Left cardiac atrium (tissue), 4 donors: ENCODE measurements around the gene DOCK1. TPM values are rescaled to one million over a fixed set of nuclear protein-coding genes. Genes with fewer than 3 reads are reported as not detected.

ENCODE experiments used
- ATAC-seq, 2 donors: fragments of 200-7000 bp; cut with Tn5 transposase; one replicate each; pipeline ENCODE4 v1.9.1; 2020; ENCODE audit warnings: mild to moderate bottlenecking in 2 of 2, moderate library complexity in 2 of 2
- DNase-seq: peaks from one replicate; pipeline ENCODE4 v3.0.0-alpha.2; 2020
- intact Hi-C, 2 donors: fragments of 100-400 bp; cut with DNase I; formaldehyde crosslinking; loops; one replicate each; pipeline versions ENCODE4 v1.14.1 to v1.15.1; 2022 to 2023
- total RNA-seq, 2 donors: library from RNA; stranded (reverse); fragmentation: NEBNext Ultra II Directional; extraction: Animal tissue kit (Norgen Biotek cat#: 25700); gene quantifications; one replicate each; pipeline ENCODE4 v1.2.1, GENCODE V29; 2021
- donor health status: DM: no; HTN: yes; CAD: no.
- donor health status: DM: no; HTN: yes; CAD: no; lungs with severe emphysema.
- donor health status: DM: yes; HTN: yes; CAD: no.
- donor health status: Dilated cardiomyopathy.

DOCK1 gene
- total RNA-seq, 2 donors from 2014 or later: 19.5 to 27.3 TPM

GRCh38 chr10:127148066-127148932 lies 243.1 kb downstream of the DOCK1 start:
- ATAC-seq (no peak), DNase-seq (no peak)
- intact Hi-C loops: no loop called here

DNA sequence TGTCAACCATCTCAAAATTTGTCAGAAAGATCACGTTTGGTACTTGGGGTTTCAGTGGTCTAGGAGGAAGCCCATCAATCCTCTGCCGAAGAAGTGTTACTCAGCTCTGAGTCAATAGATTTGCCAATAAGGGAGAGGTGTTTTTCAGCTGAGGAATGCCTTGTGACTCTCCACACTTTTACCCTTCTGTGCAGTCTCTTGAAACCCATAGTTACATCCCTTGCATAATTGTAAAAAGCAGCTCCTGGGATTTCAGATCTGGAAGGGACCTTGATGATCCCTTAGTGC lies 243.6 kb downstream of the DOCK1 start:
- intact Hi-C loops: no loop called here
- no peak for ATAC-seq
- no peak for DNase-seq

- ATAC-seq: no peak
- DNase-seq: no peak
- intact Hi-C loops: no loop called here
Measured at GRCh38 chr10:127149501-127150081, 244.4 kb downstream of the DOCK1 start.

- DNase-seq: no peak
- ATAC-seq: no peak
- intact Hi-C loops: no loop called here
Measured at GRCh38 chr10:127150136-127150535, 244.9 kb downstream of the DOCK1 start.

DNA sequence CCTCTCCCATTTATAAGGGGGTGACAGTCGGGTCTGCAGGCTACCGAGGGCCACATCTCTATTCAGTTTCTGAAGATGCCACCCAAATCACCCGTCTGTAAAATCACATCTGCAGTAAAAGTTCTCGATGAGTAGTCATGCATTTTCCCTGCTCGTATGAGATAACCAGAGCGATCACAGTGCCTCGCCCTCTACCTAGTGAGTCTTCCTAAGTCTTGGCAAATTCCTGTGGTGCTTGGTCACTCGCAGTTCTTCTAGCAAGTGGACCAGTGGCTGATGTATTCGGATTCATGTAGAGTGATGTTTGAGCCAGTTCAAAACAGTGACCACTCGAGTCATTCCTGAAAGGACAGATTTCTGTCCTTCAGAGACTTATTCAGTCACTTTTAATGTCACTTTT lies 246.3 kb downstream of the DOCK1 start:
- ATAC-seq: no peak
- DNase-seq: no peak
- intact Hi-C loops: no loop called here

- DNase-seq (no peak), ATAC-seq (peak in 1 of 2 donors; percentile 78)
- intact Hi-C loops: no loop called here
Measured at GRCh38 chr10:127151981-127152699, 246.9 kb downstream of the DOCK1 start.

GRCh38 chr10:127153181-127153580 lies 248.0 kb downstream of the DOCK1 start:
- ATAC-seq (no peak), DNase-seq (no peak)
- intact Hi-C loops: no loop called here

DNA sequence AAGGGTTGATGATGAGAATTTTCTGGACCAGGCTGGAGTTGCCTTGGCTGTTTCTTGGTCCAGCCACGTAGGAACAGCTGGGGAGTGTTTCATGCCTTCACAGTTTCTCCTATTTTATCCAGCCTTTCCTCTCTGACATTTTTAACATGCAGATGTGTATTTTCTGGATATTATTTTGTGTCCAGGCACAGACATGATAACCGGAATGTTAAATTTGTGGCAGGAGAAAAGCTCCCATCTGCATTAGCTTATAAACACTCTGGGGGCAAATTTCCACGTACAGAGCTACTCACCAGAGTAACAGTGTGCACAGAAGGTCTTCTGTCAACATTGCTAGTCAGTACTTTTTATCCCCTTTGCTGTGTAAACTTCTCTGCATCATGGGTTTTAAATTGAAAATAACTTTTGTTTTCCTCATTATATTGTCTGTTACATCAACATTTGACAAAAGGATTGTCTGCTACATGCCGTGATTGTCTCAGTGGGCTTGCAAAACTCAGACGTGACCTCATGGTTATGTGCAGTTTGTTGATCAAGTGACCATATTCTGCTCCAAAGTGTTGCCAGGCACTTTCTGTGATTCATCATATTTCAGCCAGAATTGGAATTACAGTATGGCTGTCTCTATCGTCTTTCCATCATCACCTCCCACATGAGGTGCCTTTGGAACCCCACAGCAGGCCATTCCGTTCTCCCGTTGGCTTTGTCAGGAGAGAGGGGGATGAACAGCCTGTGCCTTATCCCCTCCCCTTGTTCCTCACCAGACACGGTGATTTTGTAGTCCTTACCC lies 249.8 kb downstream of the DOCK1 start:
- intact Hi-C loops: no loop called here
- no peak for DNase-seq
- peak in 1 of 2 donors; percentile 71 for ATAC-seq

DNA sequence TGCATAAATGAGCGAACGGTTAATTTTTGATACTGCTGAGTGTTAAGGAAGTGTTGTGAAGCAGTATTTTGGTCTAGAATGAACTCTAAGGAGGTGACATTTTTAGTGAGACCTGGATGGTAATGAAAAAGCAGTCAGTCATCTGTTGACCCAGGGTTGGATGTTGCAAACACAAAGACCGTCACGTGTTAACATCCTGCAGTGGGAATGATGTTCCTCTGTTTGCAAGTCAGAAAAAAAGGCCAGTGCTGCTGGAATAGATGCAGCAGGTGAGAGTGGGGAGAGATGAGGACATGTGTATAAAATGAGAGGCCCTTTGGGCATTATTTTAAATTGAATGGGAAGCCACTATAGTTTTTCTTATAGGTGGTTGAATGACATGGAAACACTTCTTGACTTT lies 251.9 kb downstream of the DOCK1 start:
- ATAC-seq (no peak), DNase-seq (no peak)
- intact Hi-C loops: no loop called here

DNA sequence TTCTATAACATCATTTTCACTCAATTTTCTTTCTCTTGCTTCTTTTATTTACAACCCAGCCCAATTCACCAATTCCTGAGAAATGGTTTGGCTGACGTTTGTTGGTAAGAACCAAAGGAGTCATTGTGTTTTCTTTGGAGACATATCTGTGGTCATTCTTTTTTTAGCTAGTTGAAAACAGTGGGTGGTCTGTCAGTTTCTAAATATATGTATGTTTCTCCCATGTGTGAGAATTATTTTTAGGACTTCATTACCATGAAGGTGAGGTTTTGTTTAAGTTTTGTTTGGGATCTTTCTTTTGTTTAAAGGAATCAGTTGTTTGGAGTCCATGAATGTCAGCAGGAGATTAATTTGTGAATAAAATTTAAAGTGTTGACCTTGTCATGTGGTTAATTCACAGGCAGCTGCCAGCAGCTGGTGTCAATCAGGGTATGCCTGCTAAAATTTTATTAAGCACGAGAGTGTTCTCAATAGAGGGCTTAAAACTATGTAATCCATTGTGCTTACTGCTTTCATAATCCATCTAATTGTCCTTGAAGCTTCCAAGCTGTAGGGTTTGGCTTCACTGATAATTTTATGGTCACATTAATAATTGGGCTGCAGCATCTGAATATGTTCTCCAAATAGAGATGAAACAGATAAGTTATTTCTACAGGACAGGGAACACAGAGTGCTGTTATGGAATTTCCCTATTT lies 252.4 kb downstream of the DOCK1 start:
- ATAC-seq (no peak), DNase-seq (no peak)
- intact Hi-C loops: no loop called here

DNA sequence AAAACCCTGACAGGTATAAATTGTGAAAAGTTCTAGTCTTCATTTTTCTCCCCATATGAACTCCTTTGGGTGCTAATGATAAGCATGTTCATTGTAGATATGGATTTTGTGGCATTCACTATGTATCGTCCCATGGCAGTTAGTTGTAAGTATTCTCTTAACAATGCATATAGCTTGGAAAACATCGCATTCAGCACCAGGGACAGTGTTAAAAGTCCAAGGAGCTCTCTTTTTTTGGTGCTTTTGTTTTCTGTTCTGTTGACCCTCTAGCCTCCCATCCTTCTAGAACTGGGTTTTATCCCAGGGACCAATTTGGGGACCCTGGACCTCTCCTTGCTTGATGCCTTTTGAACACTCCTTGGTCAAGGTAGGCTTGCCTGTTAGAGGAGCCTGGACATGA lies 253.4 kb downstream of the DOCK1 start:
- intact Hi-C loops: no loop called here
- DNase-seq (no peak), ATAC-seq (no peak)

GRCh38 chr10:127159648-127160245 lies 254.5 kb downstream of the DOCK1 start:
- intact Hi-C loops: no loop called here

DNA sequence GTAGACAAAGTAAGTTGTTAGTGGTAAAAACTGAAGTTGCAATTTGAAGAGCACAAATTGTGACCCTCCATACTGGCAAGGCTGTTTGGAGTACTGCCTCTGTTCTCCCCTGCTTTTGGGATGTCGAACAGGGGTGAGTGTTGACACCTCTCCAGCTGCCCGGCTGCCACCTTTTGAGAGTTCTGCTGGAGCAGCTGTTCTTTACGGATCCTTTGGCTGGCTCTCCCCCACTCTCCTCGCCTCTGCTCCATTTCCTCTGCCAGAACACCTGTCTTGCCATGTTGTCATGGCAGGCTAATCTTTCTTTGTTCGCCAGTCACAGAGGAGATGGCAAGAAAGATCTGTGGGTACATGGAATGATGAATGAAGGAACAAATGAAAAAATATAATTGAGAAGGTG lies 256.3 kb downstream of the DOCK1 start:
- ATAC-seq (no peak), DNase-seq (no peak)
- intact Hi-C loops: no loop called here

More at GRCh38 chr10:127159648-127160245, 254.5 kb downstream of the DOCK1 start:
- DNase-seq (no peak), ATAC-seq (no peak)

DNA sequence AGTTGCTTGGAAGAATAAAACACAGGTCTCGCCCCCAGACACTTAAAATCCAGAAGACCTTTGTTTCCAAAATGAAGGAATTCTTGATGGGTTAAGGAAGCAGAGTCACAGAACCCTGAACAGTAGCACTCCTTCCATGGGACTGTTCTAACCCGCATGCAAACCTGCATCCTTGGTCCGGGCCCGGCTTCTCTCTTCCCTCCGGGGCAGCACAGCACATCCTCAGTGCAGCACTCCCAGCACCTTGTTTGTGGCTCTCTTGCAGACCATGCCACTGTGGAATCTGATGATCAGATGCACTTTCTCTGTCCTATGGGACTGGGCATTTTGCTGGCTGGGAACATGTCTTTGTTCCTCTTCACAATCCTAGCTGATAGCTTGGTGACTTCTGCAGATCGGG lies 257.6 kb downstream of the DOCK1 start:
- DNase-seq (no peak), ATAC-seq (no peak)
- intact Hi-C loops: no loop called here

DNA sequence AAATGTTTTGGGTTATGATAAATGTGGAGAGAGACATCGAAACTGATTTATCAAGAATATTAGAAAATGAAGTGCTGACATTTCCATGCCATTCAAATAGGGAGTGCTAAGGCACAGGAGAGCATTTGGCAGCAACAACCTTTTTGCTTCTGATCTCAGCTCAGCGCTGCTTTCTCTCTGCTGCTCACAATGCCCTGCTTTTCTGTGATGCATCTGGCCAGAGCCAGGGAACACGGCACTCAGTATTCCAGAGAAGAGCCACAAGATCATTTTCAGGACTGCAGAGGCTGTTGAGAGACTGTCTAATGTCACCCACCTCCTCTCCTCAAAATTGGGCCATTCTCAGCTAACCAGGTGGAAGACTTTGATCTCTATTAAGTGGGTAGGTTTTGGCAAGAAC lies 263.0 kb downstream of the DOCK1 start:
- DNase-seq: no peak
- ATAC-seq: no peak
- intact Hi-C loops: no loop called here

DNA sequence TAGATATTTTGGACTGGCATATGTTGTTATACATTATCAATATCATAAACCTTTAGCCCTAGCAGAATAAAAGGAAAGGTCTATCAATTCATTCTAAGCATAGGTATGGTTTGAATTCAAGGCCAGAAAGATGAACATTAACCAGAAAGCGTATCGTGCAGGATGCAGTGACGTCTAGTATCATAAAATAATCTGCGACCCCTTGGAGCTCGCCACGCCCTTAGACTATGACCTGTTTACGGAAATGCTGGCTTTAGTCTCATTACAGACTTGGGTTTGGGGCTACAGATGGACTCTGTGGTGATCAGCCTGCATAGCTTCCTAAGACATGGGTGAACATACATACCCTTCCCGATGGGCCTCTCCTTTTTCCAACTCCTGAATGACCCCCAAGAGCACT lies 269.6 kb downstream of the DOCK1 start:
- DNase-seq: no peak
- intact Hi-C loops: no loop called here
- ATAC-seq: no peak

DNA sequence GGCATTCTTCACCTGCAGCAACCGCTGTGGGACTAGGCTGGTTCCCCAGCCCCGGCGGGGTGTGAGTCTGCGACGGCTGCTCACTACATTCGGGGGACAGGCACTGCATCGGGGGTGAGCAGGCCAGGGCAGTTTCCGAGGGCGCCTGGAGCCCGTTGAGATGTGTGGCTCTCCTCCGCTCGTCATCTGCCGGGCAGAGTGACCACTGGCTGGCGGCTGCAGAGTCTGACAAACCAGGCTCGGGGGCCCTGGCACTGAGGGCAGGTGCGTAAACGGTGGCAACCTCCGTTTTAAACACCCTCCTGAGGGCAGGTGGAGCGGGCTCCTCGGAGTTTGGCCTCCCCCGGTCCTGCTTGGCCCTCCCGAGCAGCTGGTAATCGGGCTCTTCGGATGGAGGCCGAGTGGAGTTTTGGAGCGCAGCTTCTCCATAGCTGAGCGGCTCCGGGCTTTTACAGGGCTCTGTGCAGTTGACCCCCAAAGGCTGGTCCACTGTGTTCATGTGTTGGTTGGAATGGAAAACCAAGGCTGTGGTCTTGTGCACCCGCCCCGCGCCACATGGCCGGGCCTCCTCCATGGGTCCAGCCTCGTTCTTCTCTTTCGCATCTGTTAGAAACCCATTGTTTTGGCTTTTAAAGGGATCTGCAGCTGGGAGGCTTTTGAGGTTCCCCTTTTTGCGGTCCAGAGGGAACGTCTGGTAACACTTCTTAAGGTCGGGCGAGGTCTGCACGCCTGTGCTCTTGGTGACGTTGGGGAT lies 270.3 kb downstream of the DOCK1 start:
- no peak for ATAC-seq
- no peak for DNase-seq
- intact Hi-C loops: no loop called here

- DNase-seq: no peak
- intact Hi-C loops: no loop called here
- no peak for ATAC-seq
Measured at GRCh38 chr10:127176649-127177048, 271.4 kb downstream of the DOCK1 start.
